ENCODE measurements around the gene ACOT9.
"Not testable (repeated sequence)": the region's sequence is repeated elsewhere in the genome, so short reads cannot be mapped to it uniquely, and the experiment has no call there.

ACOT9 gene

DNA sequence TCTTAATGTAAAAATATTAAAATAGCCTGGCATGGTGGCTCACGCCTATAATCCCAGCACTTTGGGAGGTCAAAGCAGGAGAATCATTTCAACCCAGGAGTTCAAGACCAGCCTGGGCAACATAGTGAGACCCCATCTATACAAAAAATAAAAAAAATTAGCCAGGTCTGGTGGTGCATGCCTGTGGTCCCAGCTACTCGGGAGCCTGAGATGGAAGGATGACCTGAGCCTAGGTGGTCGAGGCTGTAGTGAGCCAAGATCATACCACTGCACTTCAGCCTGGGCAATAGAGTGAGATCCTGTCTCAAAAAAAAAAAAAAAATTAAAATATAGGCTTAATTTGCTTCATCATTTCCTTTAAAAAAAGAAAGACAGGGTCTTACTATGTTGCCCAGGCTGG lies 66.6 kb downstream of the ACOT9 start:
- DNase-seq, result not testable (repeated sequence)

DNA sequence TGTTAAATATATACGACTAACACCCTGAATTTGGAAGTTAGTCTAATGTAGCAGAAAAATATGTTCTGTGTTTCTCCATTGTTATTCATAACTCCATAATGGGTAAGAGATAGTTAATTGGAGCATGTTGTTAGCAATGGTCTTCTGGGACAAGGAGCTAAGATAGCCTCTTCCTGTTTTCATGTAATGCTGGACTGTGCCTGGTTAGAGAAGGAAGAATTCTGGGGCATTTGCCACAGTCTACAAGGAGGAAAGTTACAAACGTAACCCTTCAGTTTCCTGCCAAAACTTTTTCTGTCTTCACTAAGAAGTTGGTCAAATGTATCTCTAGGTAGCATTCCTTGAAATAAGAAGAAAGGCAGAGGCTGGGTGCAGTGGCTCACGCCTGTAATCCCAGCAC lies 70.0 kb downstream of the ACOT9 start:
- DNase-seq, result no peak

DNA sequence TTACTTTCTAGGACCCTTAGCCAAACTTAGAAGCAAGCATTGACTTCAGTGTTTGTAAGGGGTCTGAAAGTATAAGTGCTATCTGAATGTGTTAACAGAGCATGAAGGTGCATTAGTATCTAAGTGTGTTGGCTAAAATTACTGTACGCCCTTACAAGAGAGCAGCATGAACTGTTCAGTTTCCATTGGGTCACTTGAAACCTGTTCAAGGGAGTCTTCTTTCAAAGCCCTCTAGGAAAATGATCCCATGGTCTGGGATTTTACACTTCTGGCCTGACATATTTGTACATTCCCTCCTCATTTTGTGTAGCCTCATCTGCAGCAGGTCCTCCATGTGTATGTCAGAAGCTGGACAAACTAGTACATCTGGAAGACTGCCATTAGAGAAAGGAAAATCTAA lies 72.5 kb downstream of the ACOT9 start:
- no peak for DNase-seq

DNA sequence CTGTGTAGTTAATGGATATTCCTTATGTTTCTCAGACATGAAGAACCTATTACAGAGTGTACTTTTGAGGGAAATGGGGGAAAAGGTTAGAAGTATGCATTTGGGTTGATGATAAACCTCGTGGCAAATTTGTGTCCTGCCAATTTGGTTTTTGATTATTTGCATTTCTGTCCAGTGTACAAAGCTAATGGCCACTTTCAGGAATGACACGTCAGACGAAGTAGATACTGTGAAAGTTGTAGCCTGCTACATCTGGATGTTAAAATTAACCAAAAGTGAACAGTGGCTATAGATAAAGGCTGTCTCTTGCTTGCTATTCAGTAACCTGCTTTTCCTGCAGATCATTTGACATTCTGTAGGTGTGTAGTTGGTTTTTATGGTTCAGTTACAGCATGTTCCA lies 74.7 kb downstream of the ACOT9 start:
- no peak for DNase-seq

DNA sequence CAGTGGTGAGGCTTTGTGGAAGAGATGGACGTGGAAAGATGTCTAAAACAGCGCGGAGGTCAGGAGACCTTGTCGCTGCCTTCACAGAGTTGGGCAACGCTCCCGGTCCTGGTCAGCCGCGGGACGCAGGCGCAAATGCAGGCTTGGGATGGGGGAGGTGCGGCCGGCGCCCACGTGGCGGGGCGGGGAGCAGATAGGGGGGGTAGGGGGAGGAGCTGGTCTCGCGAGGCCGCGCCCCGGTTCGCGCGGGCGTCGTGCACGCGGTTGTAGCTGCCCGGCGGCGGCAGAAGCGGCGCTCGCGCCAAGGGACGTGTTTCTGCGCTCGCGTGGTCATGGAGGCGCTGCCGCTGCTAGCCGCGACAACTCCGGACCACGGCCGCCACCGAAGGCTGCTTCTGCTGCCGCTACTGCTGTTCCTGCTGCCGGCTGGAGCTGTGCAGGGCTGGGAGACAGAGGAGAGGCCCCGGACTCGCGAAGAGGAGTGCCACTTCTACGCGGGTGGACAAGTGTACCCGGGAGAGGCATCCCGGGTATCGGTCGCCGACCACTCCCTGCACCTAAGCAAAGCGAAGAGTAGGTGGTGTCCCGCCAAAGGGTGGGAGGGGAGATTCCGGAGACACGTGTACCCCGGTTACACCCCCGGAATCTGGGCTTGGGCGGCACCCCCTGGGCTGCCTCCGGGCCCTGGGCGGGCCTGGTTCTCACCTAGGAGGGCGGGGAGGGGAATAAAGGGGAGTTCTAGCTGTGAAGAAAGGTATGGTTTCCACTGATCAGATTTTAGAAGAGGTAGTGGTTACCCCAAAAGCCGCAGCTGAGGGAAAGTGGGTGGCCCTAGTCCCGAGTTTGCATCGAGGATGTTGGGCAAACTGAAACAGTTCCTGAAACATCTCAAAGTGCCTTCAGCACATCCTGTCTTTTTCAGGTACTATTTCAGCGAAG lies 75.6 kb downstream of the ACOT9 start, which contains the start of gene PRDX4:
Gene PRDX4 (plus strand): TSS at position 255 of the 939 bp plus-strand sequence. CDS start 78 bp downstream, at position 333.
- DNase-seq, result peak; percentile 87

DNA sequence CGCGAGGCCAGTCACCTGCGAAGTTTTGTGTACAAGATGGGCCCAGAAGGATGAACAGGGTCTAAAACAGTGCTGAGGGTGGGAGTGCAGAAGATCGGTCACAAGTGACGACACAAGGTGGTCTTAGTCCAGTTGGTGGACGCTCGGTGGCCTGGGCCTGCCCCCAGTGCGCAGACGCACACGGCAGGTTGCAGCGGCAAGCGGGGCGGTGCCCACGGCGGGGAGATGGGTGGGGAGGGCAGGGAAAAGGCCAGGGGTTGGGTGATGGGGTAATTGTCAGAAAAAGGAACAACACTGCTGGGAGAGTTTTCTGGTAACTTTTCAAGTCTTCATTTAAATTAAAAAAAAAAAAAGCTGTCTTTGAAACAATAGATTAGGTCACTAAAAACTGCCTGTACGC lies 76.8 kb downstream of the ACOT9 start:
- no peak for DNase-seq

DNA sequence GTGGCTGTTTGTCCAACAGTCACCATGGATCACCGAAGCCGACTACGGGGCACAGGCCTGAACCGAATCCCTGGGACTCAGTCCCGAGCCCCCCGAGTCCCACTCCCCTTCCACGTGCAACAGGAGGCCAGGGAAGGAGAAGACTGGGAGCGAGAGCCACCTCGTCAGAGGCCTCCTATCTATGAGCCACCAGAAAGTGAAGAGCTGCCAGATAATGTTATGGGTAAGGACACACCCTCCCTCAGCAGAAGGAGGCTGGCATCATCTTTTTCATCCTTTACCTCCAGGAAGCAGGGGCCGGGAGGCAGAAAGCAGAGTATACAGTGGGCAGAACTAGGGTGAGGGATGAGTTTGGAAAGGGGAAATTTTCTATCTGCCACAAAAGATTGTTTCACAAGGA lies 78.6 kb downstream of the ACOT9 start:
- DNase-seq, result no peak

DNA sequence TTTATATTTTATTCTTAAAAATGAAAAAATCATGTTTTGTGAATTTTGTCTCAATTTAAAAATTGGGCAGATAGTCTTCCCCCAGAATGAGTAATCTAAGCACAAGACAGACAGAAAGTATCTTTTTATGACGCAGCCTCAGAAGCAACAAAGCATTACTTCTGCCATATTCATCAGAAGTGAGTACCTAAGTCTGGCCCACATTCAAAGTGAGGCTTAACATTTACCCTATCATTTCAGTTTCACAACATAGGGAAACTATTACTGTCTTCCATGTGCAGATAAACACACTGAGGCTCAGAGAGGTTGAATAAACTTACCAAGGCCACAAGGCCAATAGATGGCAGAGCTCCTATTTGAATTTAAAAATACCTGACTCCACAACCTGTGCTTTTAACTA lies 80.2 kb downstream of the ACOT9 start:
- no peak for DNase-seq

DNA sequence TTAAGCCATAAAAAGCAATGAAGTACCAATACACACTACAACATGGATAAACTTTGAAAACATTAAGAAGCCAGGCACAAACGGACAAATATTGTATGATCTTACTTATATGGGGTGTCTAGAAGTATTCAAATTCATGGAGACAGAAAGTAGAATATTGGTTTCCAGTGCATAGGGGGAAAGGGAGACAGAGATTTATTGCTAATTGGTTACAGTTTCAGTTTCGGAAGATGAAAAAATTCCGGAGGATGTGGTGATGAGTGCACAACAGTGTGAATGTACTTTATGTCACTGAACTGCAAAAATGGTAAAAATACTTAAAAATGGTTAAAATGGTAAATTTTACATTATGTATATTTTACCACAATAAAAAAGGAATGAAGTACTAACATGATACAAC lies 80.9 kb downstream of the ACOT9 start:
- no peak for DNase-seq

DNA sequence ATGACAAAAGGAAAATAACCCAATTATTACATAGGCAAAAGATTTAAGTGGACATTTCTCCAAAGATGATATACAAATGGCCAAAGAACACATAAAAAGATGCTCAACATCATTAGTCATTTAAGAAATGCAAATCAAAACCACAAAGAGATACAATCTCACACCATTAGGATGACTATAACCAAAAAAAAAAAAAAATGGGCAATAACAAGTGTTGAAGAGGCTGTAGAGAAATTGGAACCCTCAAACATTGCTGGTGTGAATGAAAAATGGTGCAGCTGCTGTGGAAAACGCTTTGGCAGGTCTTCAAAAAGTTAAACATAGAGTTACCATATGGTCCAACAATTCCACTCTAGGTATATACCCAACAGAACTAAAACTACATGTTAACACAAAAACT lies 81.4 kb downstream of the ACOT9 start:
- DNase-seq, result no peak

DNA sequence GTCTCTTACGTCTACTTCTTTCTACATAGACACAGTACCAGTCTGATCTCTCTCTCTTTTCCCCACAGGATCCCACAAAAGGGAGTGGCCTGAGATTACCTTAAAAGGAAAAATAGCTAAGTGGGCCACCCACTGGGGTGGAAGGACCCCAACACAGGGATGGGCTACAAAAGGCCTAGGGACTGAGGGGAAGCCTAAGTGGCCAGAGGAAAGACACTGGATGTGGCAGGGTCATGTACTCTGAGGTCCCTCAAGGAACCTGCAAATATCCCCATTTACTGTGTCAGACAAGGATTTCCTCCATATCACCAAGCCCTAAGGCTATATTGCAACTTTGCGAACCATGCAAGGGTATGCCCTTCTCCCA lies 82.3 kb downstream of the ACOT9 start:
- no peak for DNase-seq

DNA sequence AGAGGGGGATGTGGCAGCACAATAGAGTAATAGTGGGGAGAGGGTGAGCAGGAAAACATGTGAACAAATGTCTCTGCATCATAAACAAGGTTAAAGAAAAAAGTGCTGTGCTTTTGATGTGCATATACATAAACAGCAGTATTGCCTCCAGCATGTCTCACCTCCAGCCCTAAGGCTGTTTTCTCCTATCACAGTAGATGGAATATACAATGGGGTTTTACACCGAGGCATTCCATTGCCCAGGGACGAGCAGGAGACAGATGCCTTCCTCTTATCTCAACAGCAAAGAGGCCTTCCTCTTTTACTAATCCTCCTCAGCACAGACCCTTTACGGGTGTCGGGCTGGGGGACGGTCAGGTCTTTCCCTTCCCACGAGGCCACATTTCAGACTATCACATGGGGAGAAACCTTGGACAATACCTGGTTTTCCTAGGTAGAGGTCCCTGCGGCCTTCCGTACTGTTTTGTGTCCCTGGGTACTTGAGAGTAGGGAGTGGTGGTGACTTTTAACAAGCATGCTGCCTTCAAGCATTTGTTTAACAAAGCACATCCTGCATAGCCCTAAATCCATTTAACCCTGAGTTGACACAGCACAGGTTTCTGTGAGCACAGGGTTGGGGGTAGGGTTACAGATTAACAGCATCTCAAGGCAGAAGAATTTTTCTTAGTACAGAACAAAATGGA lies 82.9 kb downstream of the ACOT9 start:
- not testable (repeated sequence) for DNase-seq

DNA sequence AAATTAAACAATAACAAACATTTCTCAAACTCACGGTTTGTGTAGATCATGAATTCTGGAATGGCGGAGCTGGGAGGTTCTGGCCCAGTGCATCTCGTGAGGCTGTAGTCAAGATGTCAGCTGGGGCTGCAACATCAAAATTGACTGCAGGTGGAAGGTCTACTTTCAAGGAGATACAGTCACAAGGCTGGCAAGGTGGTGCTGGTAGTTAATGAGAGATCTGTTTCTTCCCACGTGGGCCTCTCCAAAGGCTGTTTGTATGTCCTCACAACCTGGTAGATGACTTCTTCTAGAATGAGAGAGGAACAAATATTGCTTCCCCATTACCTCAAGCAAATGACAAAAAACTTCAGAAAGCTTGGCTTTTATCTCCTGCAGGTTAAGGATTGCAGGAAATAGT lies 83.7 kb downstream of the ACOT9 start:
- DNase-seq, result no peak

DNA sequence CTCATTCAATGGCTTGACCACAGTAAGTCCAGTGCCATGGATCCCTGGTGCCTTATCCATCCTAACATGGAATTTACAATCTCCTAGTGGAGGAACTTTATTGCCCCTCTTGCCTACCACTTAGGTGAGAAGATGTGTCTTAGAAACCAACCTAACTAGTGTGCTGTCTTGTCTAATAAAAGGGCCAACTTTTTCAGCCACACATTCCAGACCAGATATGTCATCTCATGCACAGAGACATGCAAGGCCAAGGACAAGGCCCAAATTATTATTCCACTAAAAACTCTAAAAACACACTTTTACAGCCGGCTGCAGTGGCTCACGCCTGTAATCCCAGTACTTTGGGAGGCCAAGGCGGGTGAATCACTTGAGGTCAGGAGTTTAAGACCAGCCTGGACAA lies 86.4 kb downstream of the ACOT9 start:
- DNase-seq, result no peak

DNA sequence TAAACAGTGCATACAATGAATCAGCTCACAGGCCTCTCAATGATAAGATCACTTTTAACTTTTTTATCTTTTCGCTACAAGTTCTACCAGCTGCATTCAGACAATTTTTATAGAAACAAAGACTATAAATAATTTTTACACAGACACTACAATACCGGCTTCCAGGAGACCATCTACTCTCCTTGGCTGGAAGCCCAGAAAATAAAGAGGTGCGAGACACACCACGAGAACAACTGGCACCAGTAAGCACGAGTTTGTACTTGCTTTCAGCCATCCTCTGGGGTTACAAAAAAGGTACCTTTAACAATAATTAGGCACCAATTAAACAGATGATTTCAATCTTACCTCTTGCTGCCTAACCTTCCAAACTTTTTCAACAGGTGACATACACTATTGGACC lies 87.0 kb downstream of the ACOT9 start:
- DNase-seq, result no peak
